ENCODE measurements around the gene NKX1-1. TPM values are rescaled to one million over a fixed set of nuclear protein-coding genes. Genes with fewer than 3 reads are reported as not detected.

Gene NKX1-1
- polyA plus RNA-seq, 1 donor (not counting 4 experiments of a cell fraction or from before 2014, with no cell fraction given), result not detected

GRCh38 chr4:1409491-1410425 is 3.5 kb upstream of the NKX1-1 start:
- Histone ChIP-seq H3K9me3 (ENCODE audit: control insufficient read depth, low read depth, low read length) (no peaks in the 10 kb centered on the region), H3K36me3 (ENCODE audit: control insufficient read depth in 2 of 2, extremely low read depth in 1 of 2, insufficient read depth in 2 of 2, low read length in 2 of 2) (no peaks in the 10 kb centered on the region), H3K27ac (ENCODE audit: control insufficient read depth, insufficient read depth, low read length) (no peak overlapping the region), H4K20me1 (ENCODE audit: control insufficient read depth, extremely low read depth, insufficient read depth, low read length) (peaks cover 3% of the 10 kb centered on the region), H3K79me2 (ENCODE audit: control insufficient read depth, insufficient read depth, low read length) (no peaks in the 10 kb centered on the region), H3K4me2 (ENCODE audit: control insufficient read depth, extremely low read depth, insufficient read depth, low read depth, low read length) (no peak overlapping the region), H3K4me3 (ENCODE audit: control insufficient read depth in 2 of 3, extremely low read depth in 1 of 3, insufficient read depth in 2 of 3, low read depth in 1 of 3, low read length in 3 of 3) (no peak overlapping the region), H3K4me1 (ENCODE audit: control insufficient read depth, extremely low read depth, insufficient read depth, low read length) (no peaks in the 10 kb centered on the region), H3K27me3 (ENCODE audit: control insufficient read depth, extremely low read depth, insufficient read depth, low read length) (peaks cover 77% of the 10 kb centered on the region), H3K9ac (ENCODE audit: control insufficient read depth, extremely low read depth, insufficient read depth, low read length) (no peak overlapping the region), H2AFZ (ENCODE audit: control insufficient read depth, low read length) (no peak overlapping the region), H3K9me1 (ENCODE audit: control insufficient read depth, extremely low read depth, insufficient read depth, low read length) (no peaks in the 10 kb centered on the region)
- DNase-seq (ENCODE audit: low read depth, low spot score), result no peak
- dilution Hi-C loops (cut with MboI; ENCODE audit: extremely low pct_ligation_motif_present, low sequenced_read_pairs), result loop anchor here (25.0 kb wide), 1 partner anchor 228 kb away; no protein-coding TSS in a partner anchor
- FAIRE-seq, result no peak
- TF ChIP-seq CTCF (optimal IDR thresholded peaks at IDR 0.05 in 1 of 3, IDR thresholded peaks at IDR 0.05 in 1 of 3, conservative IDR thresholded peaks at IDR 0.05 in 1 of 3; ENCODE audit: extremely low read depth in 1 of 3, insufficient read depth in 2 of 3, low read length in 3 of 3) (no peak), EZH2 (IDR thresholded peaks at IDR 0.05; ENCODE audit: low read length) (no peak)

GRCh38 chr4:1409079-1409478 is 2.8 kb upstream of the NKX1-1 start:
- no peak overlapping the region for H3K4me3 ChIP-seq (ENCODE audit: control insufficient read depth in 2 of 3, extremely low read depth in 1 of 3, insufficient read depth in 2 of 3, low read depth in 1 of 3, low read length in 3 of 3)

More at GRCh38 chr4:1409079-1409478, 2.8 kb upstream of the NKX1-1 start:
- peaks cover 3% of the 10 kb centered on the region for H4K20me1 ChIP-seq (ENCODE audit: control insufficient read depth, extremely low read depth, insufficient read depth, low read length)
- no peaks in the 10 kb centered on the region for H3K9me3 ChIP-seq (ENCODE audit: control insufficient read depth, low read depth, low read length)
- H3K79me2 ChIP-seq (ENCODE audit: control insufficient read depth, insufficient read depth, low read length), result no peaks in the 10 kb centered on the region
- H3K4me1 ChIP-seq (ENCODE audit: control insufficient read depth, extremely low read depth, insufficient read depth, low read length), result no peaks in the 10 kb centered on the region
- no peak overlapping the region for H3K9ac ChIP-seq (ENCODE audit: control insufficient read depth, extremely low read depth, insufficient read depth, low read length)
- H2AFZ ChIP-seq (ENCODE audit: control insufficient read depth, low read length), result no peak overlapping the region
- H3K27ac ChIP-seq (ENCODE audit: control insufficient read depth, insufficient read depth, low read length), result no peak overlapping the region
- no peak for FAIRE-seq
- DNase-seq (ENCODE audit: low read depth, low spot score), result no peak
- TF ChIP-seq CTCF (optimal IDR thresholded peaks at IDR 0.05 in 1 of 3, IDR thresholded peaks at IDR 0.05 in 1 of 3, conservative IDR thresholded peaks at IDR 0.05 in 1 of 3; ENCODE audit: extremely low read depth in 1 of 3, insufficient read depth in 2 of 3, low read length in 3 of 3), result no peak
- no peak for TF ChIP-seq EZH2 (IDR thresholded peaks at IDR 0.05; ENCODE audit: low read length)
- dilution Hi-C loops (cut with MboI; ENCODE audit: extremely low pct_ligation_motif_present, low sequenced_read_pairs), result loop anchor here (25.0 kb wide), 1 partner anchor 228 kb away; no protein-coding TSS in a partner anchor
- H3K27me3 ChIP-seq (ENCODE audit: control insufficient read depth, extremely low read depth, insufficient read depth, low read length), result peaks cover 84% of the 10 kb centered on the region
- H3K4me2 ChIP-seq (ENCODE audit: control insufficient read depth, extremely low read depth, insufficient read depth, low read depth, low read length), result no peak overlapping the region
- no peaks in the 10 kb centered on the region for H3K9me1 ChIP-seq (ENCODE audit: control insufficient read depth, extremely low read depth, insufficient read depth, low read length)
- no peaks in the 10 kb centered on the region for H3K36me3 ChIP-seq (ENCODE audit: control insufficient read depth in 2 of 2, extremely low read depth in 1 of 2, insufficient read depth in 2 of 2, low read length in 2 of 2)
